Activated naive CD8-positive, alpha-beta T cell treated with anti-CD3 and anti-CD28 coated beads, Interleukin-2, amount 10 ng/mL, durations not matched to agents 7 days and 5 days (primary cell): ENCODE measurements around the gene DDX39B. TPM values are rescaled to one million over a fixed set of nuclear protein-coding genes. Genes with fewer than 3 reads are reported as not detected.

Experiments
- ATAC-seq: fragments of 150-1000 bp; cut with Tn5 transposase; one replicate; pipeline ENCODE4 v1.10.0; 2021; ENCODE audit warnings: low read depth, moderate library complexity
- POLR2A ChIA-PET: fragments of 350-600 bp; sonication (Branson Sonifier 250); formaldehyde crosslinking; loops from one replicate; lab custom pipeline; 2021; ENCODE audit warnings: antibody characterized with exemption; lab: Charles Lee
- DNase-seq: peaks from one replicate; pipeline ENCODE4 v3.0.0; 2021
- H3K27ac Mint-ChIP-seq: one replicate; pipeline ENCODE4 v1.8.0; 2022; ENCODE audit warnings: mild to moderate bottlenecking, mixed read lengths
- H3K27me3 Mint-ChIP-seq: one replicate; pipeline ENCODE4 v1.8.0; 2022; ENCODE audit warnings: mild to moderate bottlenecking, moderate library complexity, mixed read lengths
- H3K36me3 Mint-ChIP-seq: one replicate; pipeline ENCODE4 v1.8.0; 2021; ENCODE audit warnings: mild to moderate bottlenecking, mixed read lengths
- H3K4me1 Mint-ChIP-seq: one replicate; pipeline ENCODE4 v1.8.0; 2021; ENCODE audit warnings: mixed read lengths
- H3K4me3 Mint-ChIP-seq: one replicate; pipeline ENCODE4 v1.8.0; 2022; ENCODE audit warnings: mild to moderate bottlenecking, moderate library complexity, mixed read lengths
- H3K9me3 Mint-ChIP-seq: one replicate; pipeline ENCODE4 v1.8.0; 2021; ENCODE audit warnings: mixed read lengths
- total RNA-seq, 2 experiments: library from RNA; stranded (reverse); gene quantifications; one replicate each; pipeline ENCODE4 v1.2.3, GENCODE V29; 2021

DDX39B gene
- total RNA-seq, 2 experiments from 2014 or later = 531 to 555 TPM

- Mint-ChIP-seq H3K4me1 (peaks cover 67% of the 10 kb centered on the region), H3K36me3 (peaks cover 61% of the 10 kb centered on the region), H3K4me3 (peak overlapping the region; percentile 97), H3K27me3 (no peaks in the 10 kb centered on the region), H3K9me3 (no peaks in the 10 kb centered on the region), H3K27ac (peak overlapping the region; percentile 99)
- DNase-seq (no peak), ATAC-seq (no peak)
- POLR2A ChIA-PET = interaction anchor here (0.9 to 16.0 kb wide), 11 partner anchors 7 to 235 kb away, joined by 3 to 481 read pairs (median 13); partner anchors contain the start of genes ATP6V1G2, DDX39B, HSPA1A and HSPA1L
These were observed 38.6 kb upstream of the DDX39B start for GRCh38 chr6:31580438-31580740.

- H3K4me1 Mint-ChIP-seq = peaks cover 68% of the 10 kb centered on the region
- POLR2A ChIA-PET = interaction anchor here (0.9 to 16.0 kb wide), 11 partner anchors 7 to 235 kb away, joined by 3 to 481 read pairs (median 13); partner anchors contain the start of genes ATP6V1G2, DDX39B, HSPA1A and HSPA1L
- H3K4me3 Mint-ChIP-seq = peak overlapping the region; percentile 97
- no peaks in the 10 kb centered on the region for H3K9me3 Mint-ChIP-seq
- DNase-seq (no peak), ATAC-seq (no peak)
- peak overlapping the region; percentile 99 for H3K27ac Mint-ChIP-seq
- peaks cover 61% of the 10 kb centered on the region for H3K36me3 Mint-ChIP-seq
- H3K27me3 Mint-ChIP-seq = no peaks in the 10 kb centered on the region
These were observed 38.0 kb upstream of the DDX39B start for GRCh38 chr6:31579546-31580437.

GRCh38 chr6:31579119-31579505 is 37.3 kb upstream of the DDX39B start:
- Mint-ChIP-seq H3K4me1 (peaks cover 69% of the 10 kb centered on the region), H3K36me3 (peaks cover 61% of the 10 kb centered on the region), H3K27ac (peak overlapping the region; percentile 99), H3K9me3 (no peaks in the 10 kb centered on the region), H3K4me3 (peak overlapping the region; percentile 97), H3K27me3 (no peaks in the 10 kb centered on the region)
- POLR2A ChIA-PET = interaction anchor here (10.7 to 16.0 kb wide), 3 partner anchors 11 to 21 kb away, joined by 87 to 481 read pairs (median 101); partner anchors contain the start of genes LST1, LTA and NCR3
- DNase-seq = no peak
- ATAC-seq = no peak

- Mint-ChIP-seq H3K4me1 (peaks cover 67% of the 10 kb centered on the region), H3K4me3 (peak overlapping the region; percentile 97), H3K27me3 (peaks cover 2% of the 10 kb centered on the region), H3K9me3 (no peaks in the 10 kb centered on the region), H3K27ac (peak overlapping the region; percentile 58), H3K36me3 (peaks cover 61% of the 10 kb centered on the region)
- no peak for ATAC-seq
- no peak for DNase-seq
- POLR2A ChIA-PET = interaction anchor here (10.7 to 16.0 kb wide), 3 partner anchors 10 to 20 kb away, joined by 87 to 481 read pairs (median 101); partner anchors contain the start of genes LST1, LTA and NCR3
These were observed 36.6 kb upstream of the DDX39B start for GRCh38 chr6:31578184-31579118.

- H3K9me3 Mint-ChIP-seq = no peaks in the 10 kb centered on the region
- POLR2A ChIA-PET = interaction anchor here (1.1 to 16.0 kb wide), 5 partner anchors 9 to 45 kb away, joined by 3 to 481 read pairs (median 87); partner anchors contain the start of genes ATP6V1G2, LST1, LTA and NCR3
- ATAC-seq (no peak), DNase-seq (no peak)
- peaks cover 69% of the 10 kb centered on the region for H3K4me1 Mint-ChIP-seq
- H3K4me3 Mint-ChIP-seq = peak overlapping the region; percentile 90
- peak overlapping the region; percentile 81 for H3K27ac Mint-ChIP-seq
- H3K36me3 Mint-ChIP-seq = peaks cover 58% of the 10 kb centered on the region
- H3K27me3 Mint-ChIP-seq = peaks cover 3% of the 10 kb centered on the region
These were observed 35.8 kb upstream of the DDX39B start for GRCh38 chr6:31577579-31577966.

- Mint-ChIP-seq H3K27me3 (peaks cover 3% of the 10 kb centered on the region), H3K4me3 (peak overlapping the region; percentile 90), H3K9me3 (no peaks in the 10 kb centered on the region), H3K4me1 (peaks cover 70% of the 10 kb centered on the region), H3K36me3 (peaks cover 55% of the 10 kb centered on the region), H3K27ac (peak overlapping the region; percentile 81)
- POLR2A ChIA-PET = interaction anchor here (0.9 to 16.0 kb wide), 6 partner anchors 9 to 45 kb away, joined by 3 to 481 read pairs (median 50); partner anchors contain the start of genes ATP6V1G2, LST1, LTA and NCR3
- peak; percentile 62 for DNase-seq
- ATAC-seq = no peak
These were observed 35.2 kb upstream of the DDX39B start for GRCh38 chr6:31576897-31577578.

- H3K27ac Mint-ChIP-seq = peak overlapping the region; percentile 81
- H3K4me1 Mint-ChIP-seq = peaks cover 78% of the 10 kb centered on the region
- no peaks in the 10 kb centered on the region for H3K9me3 Mint-ChIP-seq
- ATAC-seq (no peak), DNase-seq (no peak)
- POLR2A ChIA-PET = interaction anchor here (0.6 to 16.0 kb wide), 14 partner anchors 8 to 259 kb away, joined by 3 to 481 read pairs (median 6); partner anchors contain the start of genes ATP6V1G2, DDX39B, LST1 and LTA
- H3K27me3 Mint-ChIP-seq = peaks cover 3% of the 10 kb centered on the region
- peak overlapping the region; percentile 90 for H3K4me3 Mint-ChIP-seq
- peaks cover 46% of the 10 kb centered on the region for H3K36me3 Mint-ChIP-seq
These were observed 34.3 kb upstream of the DDX39B start for GRCh38 chr6:31575952-31576685.

- ATAC-seq (peak; percentile 12), DNase-seq (peak; percentile 71)
- Mint-ChIP-seq H3K27ac (peak within 1 kb of the TSS; percentile 81), H3K4me3 (peak within 1 kb of the TSS; percentile 90), H3K36me3 (peaks cover 40% of the 10 kb centered on the region), H3K9me3 (no peaks in the 10 kb centered on the region), H3K4me1 (peaks cover 81% of the 10 kb centered on the region), H3K27me3 (peaks cover 3% of the 10 kb centered on the region)
- POLR2A ChIA-PET = interaction anchor here (0.6 to 16.0 kb wide), 14 partner anchors 7 to 260 kb away, joined by 3 to 481 read pairs (median 5); partner anchors contain the start of genes DDX39B, LSM2, LST1 and LTA
These were observed 33.6 kb upstream of the DDX39B start, which contains the start of gene TNF for GRCh38 chr6:31575335-31575901. Gene TNF, plus strand, starts transcription at chr6:31575565. Its CDS starts 177 bp downstream, at chr6:31575742.

- Mint-ChIP-seq H3K36me3 (peaks cover 33% of the 10 kb centered on the region), H3K27me3 (peaks cover 12% of the 10 kb centered on the region), H3K4me3 (peak overlapping the region; percentile 90), H3K4me1 (peaks cover 83% of the 10 kb centered on the region), H3K27ac (no peak overlapping the region), H3K9me3 (no peaks in the 10 kb centered on the region)
- POLR2A ChIA-PET = interaction anchor here (0.7 to 16.0 kb wide), 12 partner anchors 6 to 252 kb away, joined by 3 to 481 read pairs (median 6); partner anchors contain the start of genes DDX39B, LSM2, LST1 and LTA
- ATAC-seq = no peak
- no peak for DNase-seq
These were observed 32.6 kb upstream of the DDX39B start for GRCh38 chr6:31574106-31575061.
